ENCODE results near the gene CASZ1.

The CASZ1 gene

GRCh38 chr1:10712568-10713362 lies 83.7 kb downstream of the CASZ1 start:
- H3K4me3 ChIP-seq (ENCODE audit: low read depth, low read length) = no peak overlapping the region

- H3K4me3 ChIP-seq (ENCODE audit: low read depth, low read length) = no peak overlapping the region
These were observed 86.0 kb downstream of the CASZ1 start for GRCh38 chr1:10710489-10710888.

- no peak overlapping the region for H3K4me3 ChIP-seq (ENCODE audit: low read depth, low read length)
These were observed 86.8 kb downstream of the CASZ1 start for GRCh38 chr1:10709646-10710045.

- H3K4me3 ChIP-seq (ENCODE audit: low read depth, low read length) = no peak overlapping the region
These were observed 87.3 kb downstream of the CASZ1 start for GRCh38 chr1:10709165-10709564.

- no peak overlapping the region for H3K4me3 ChIP-seq (ENCODE audit: low read depth, low read length)
These were observed 87.7 kb downstream of the CASZ1 start for GRCh38 chr1:10708757-10709156.

GRCh38 chr1:10707208-10707607 lies 89.2 kb downstream of the CASZ1 start:
- H3K4me3 ChIP-seq (ENCODE audit: low read depth, low read length) = no peak overlapping the region

- no peak overlapping the region for H3K4me3 ChIP-seq (ENCODE audit: low read depth, low read length)
These were observed 90.0 kb downstream of the CASZ1 start for GRCh38 chr1:10706376-10706913.

GRCh38 chr1:10705953-10706352 lies 90.5 kb downstream of the CASZ1 start:
- H3K4me3 ChIP-seq (ENCODE audit: low read depth, low read length) = no peak overlapping the region

GRCh38 chr1:10704368-10704882 lies 92.0 kb downstream of the CASZ1 start:
- H3K4me3 ChIP-seq (ENCODE audit: low read depth, low read length) = no peak overlapping the region

GRCh38 chr1:10703702-10704101 lies 92.7 kb downstream of the CASZ1 start:
- H3K4me3 ChIP-seq (ENCODE audit: low read depth, low read length) = no peak overlapping the region

GRCh38 chr1:10701145-10701544 lies 95.3 kb downstream of the CASZ1 start:
- H3K4me3 ChIP-seq (ENCODE audit: low read depth, low read length) = no peak overlapping the region

GRCh38 chr1:10699470-10699835 lies 97.0 kb downstream of the CASZ1 start:
- no peak overlapping the region for H3K4me3 ChIP-seq (ENCODE audit: low read depth, low read length)

- no peak overlapping the region for H3K4me3 ChIP-seq (ENCODE audit: low read depth, low read length)
These were observed 97.5 kb downstream of the CASZ1 start for GRCh38 chr1:10698726-10699469.

- H3K4me3 ChIP-seq (ENCODE audit: low read depth, low read length) = no peak overlapping the region
These were observed 98.8 kb downstream of the CASZ1 start for GRCh38 chr1:10697621-10698160.

- H3K4me3 ChIP-seq (ENCODE audit: low read depth, low read length) = no peak overlapping the region
These were observed 99.5 kb downstream of the CASZ1 start for GRCh38 chr1:10696977-10697376.

- H3K4me3 ChIP-seq (ENCODE audit: low read depth, low read length) = peak overlapping the region; percentile 45
These were observed 101.5 kb downstream of the CASZ1 start for GRCh38 chr1:10694633-10695627.

- peak overlapping the region; percentile 51 for H3K4me3 ChIP-seq (ENCODE audit: low read depth, low read length)
These were observed 102.2 kb downstream of the CASZ1 start for GRCh38 chr1:10694274-10694632.

GRCh38 chr1:10693497-10694273 lies 102.8 kb downstream of the CASZ1 start:
- peak overlapping the region; percentile 51 for H3K4me3 ChIP-seq (ENCODE audit: low read depth, low read length)

GRCh38 chr1:10693152-10693496 lies 103.3 kb downstream of the CASZ1 start:
- no peak overlapping the region for H3K4me3 ChIP-seq (ENCODE audit: low read depth, low read length)

Measured in iPS-11a (cell line).